Adipose tissue (tissue), 3 donors: ENCODE results near the gene CNTNAP5. TPM values are rescaled to one million over a fixed set of nuclear protein-coding genes. Genes with fewer than 3 reads are reported as not detected.
"Not testable (repeated sequence)": the region's sequence is repeated elsewhere in the genome, so short reads cannot be mapped to it uniquely, and the experiment has no call there.

Experiments used
- H3K27ac ChIP-seq: one replicate; pipeline ENCODE4 v1.5.1; 2013; ENCODE audit warnings: low read depth, low read length
- WGBS, 3 donors: extraction: QIAGEN DNeasy Blood & Tissue Kit; methylation state at CpG; one replicate each; pipeline ENCODE4 v1.1.7; 2013; 5-methylcytosine and 5-hydroxymethylcytosine counted together
- polyA plus RNA-seq, 3 donors: library from polyadenylated mRNA; stranded (reverse); fragments of 200-250 nt; gene quantifications; one replicate each; pipeline ENCODE4 v1.2.3, GENCODE V29; 2013
- donor health status: healthy with polysubstance abuse.
- donor health status: Bipolar disorder and iron deficiency.
- donor health status: healthy.

The CNTNAP5 gene
- polyA plus RNA-seq, 3 donors: 0.10 TPM; not detected in 2

GRCh38 chr2:124339709-124340108, 314.6 kb downstream of the CNTNAP5 start:
- 75 to 80% (median 76%) methylated on average over 2 of the region's 2 CpGs for WGBS, 3 donors
- H3K27ac ChIP-seq: no peak overlapping the region

- H3K27ac ChIP-seq: no peak overlapping the region
- WGBS, 3 donors: 64 to 82% (median 74%) methylated on average over 4 of the region's 4 CpGs
Observed at GRCh38 chr2:124343827-124344498, 318.9 kb downstream of the CNTNAP5 start.

DNA sequence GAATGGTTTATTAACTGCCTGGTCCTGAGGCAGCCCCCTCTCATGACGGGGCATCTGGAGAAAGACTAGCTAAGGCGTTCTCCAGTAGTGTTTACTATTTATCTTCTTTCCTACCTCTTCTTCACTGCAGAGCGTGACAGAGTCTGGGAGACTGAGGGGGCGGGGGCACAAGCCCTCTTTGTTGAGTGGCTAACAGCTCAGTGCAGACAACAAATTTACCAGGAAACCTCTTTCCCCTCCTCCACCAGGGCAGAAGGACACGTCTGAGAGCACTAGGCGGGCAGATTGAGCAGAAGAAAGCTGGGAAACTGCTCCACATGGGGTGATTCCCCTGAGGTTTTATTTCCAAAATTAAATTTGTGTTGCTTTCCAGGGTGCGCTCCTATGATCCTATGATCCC, 322.1 kb downstream of the CNTNAP5 start:
- WGBS, 3 donors: 52 to 76% (median 62%) methylated on average over 7 of the region's 7 CpGs
- H3K27ac ChIP-seq: no peak overlapping the region

DNA sequence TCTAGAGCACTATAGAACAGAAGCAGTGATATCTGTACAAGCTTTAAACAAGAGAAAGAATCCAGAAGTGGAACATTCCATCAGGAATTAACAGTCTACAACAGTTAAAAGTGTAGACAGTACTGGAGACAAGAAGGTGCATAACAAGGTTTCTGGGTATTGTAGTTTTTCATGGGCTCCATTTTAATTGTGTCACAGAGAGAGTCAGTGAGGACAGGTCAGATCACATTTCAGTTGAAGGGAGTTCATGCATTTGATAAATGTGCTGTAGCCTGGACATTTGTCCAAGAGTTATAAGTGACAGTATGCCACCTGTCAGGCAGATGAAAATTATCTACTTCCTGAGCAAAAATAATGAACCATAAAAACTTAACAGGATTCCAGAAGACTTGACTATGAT, 328.6 kb downstream of the CNTNAP5 start:
- no peak overlapping the region for H3K27ac ChIP-seq

DNA sequence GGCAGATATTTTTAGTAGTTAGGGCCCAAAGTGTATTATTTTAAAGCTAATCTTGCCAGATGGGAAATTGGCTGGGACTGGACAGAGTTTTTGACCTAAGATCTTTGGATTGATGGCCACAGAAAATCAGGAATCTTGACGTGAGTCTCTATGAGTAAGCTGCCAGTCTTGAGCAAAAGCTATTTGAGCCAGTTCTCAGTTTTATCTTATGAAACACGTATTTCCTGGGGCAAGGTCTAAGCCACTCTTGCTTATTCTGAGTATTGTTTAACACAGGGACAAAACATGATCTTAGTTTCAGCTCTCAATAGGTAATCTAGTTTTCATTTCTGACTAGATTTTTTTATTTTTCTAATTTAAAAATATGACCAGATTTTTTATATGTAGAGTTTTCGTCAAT, 329.4 kb downstream of the CNTNAP5 start:
- no peak overlapping the region for H3K27ac ChIP-seq
- 59 to 67% (median 63%) methylated on average over 3 of the region's 3 CpGs for WGBS, 3 donors

DNA sequence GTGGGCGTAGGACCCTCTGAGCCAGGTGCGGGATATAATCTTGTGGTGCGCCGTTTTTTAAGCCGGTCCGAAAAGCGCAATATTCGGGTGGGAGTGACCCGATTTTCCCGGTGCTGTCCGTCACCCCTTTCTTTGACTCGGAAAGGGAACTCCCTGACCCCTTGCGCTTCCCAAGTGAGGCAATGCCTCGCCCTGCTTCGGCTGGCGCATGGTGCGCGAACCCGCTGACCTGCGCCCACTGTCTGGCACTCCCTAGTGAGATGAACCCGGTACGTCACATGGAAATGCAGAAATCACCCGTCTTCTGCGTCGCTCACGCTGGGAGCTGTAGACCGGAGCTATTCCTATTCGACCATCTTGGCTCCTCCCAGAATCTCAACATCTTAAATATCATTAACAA, 336.9 kb downstream of the CNTNAP5 start:
- 93 to 98% (median 96%) methylated on average over 26 to 28 of the region's 28 CpGs for WGBS, 3 donors
- H3K27ac ChIP-seq: not testable (repeated sequence)

- WGBS, 3 donors: 76 to 91% (median 87%) methylated on average over 4 of the region's 4 CpGs
- no peak overlapping the region for H3K27ac ChIP-seq
Observed at GRCh38 chr2:124369181-124369580, 344.1 kb downstream of the CNTNAP5 start.

DNA sequence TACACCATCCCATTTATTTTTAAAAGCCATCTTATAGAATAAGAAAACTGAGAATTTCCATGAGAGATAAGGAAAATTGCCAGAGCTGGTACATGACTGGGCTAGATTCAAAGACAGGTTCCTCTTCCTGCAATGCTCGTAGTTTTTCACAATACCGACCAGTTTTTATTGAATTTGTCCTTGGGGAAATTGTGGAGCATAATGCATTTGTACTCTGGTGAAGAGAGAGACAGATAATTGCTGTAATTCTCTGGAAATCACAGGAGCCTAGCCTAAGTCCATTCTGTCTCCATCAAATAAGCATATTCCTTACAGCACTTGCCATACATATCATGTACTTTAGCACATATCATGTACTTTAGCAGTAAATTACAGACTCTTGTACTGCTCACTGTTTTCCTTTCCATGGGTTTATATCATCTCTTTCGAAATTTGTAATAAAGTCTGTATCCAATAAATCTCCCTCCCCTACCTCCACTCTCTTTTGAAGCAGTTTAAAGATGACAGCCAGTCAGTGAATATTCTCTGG, 355.2 kb downstream of the CNTNAP5 start:
- 61 to 63% (median 62%) methylated on average over 3 of the region's 3 CpGs for WGBS, 3 donors
- H3K27ac ChIP-seq: no peak overlapping the region

GRCh38 chr2:124382067-124382618, 357.1 kb downstream of the CNTNAP5 start:
- H3K27ac ChIP-seq: no peak overlapping the region
- WGBS, 3 donors: 73 to 89% (median 89%) methylated on average over 1 of the region's 1 CpG

DNA sequence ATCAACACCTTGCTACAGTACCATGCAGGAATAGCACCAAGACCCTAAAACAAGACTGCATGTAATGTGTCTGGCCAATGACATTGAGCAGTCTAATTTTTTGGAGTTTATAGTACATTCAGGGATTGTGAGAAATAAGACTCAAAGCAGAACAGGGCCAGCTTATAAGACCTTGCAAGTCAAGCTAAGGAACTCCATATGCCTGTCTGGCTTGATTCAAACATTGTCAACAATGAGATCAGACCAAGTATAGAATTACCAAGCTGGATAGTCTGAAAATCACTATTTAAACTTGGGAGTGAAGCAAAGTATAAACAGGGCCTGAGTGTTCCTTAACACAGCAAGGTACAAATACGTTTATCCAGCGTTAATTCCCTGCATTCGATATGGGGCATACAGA, 370.9 kb downstream of the CNTNAP5 start:
- 51 to 75% (median 57%) methylated on average over 3 of the region's 3 CpGs for WGBS, 3 donors
- H3K27ac ChIP-seq: no peak overlapping the region

DNA sequence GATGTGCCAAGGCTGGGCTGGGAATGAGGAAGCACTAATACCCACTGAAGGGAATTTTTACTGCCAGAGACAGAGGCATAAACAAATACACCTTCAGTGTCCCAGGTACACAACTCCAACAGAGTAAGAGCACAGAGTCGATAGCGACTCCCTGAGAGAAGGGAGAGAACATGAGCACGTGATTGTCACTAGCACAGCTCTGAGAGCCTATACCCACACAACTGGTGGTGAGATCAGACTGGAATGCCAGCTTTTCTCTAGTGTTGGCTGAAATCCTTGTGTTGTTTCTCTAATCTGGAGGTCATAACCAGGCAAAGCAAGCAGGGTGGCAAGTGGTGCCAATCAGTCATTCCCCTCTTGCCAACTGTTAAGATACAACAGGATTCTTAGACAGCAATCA, 377.2 kb downstream of the CNTNAP5 start:
- 65 to 88% (median 81%) methylated on average over 3 of the region's 3 CpGs for WGBS, 3 donors
- H3K27ac ChIP-seq: no peak overlapping the region

DNA sequence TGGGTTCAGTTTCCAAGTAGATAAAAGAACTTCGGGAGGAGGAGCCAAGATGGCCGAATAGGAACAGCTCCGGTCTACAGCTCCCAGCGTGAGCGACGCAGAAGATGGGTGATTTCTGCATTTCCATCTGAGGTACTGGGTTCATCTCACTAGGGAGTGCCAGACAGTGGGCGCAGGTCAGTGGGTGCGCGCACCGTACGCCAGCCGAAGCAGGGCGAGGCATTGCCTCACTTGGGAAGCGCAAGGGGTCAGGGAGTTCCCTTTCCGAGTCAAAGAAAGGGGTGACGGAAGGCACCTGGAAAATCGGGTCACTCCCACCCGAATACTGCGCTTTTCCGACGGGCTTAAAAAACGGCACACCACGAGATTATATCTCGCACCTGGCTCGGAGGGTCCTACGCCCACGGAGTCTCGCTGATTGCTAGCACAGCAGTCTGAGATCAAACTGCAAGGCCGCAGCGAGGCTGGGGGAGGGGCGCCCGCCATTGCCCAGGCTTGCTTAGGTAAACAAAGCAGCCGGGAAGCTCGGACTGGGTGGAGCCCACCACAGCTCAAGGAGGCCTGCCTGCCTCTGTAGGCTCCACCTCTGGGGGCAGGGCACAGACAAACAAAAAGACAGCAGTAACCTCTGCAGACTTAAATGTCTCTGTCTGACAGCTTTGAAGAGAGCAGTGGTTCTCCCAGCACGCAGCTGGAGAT, 382.9 kb downstream of the CNTNAP5 start:
- not testable (repeated sequence) for H3K27ac ChIP-seq
- WGBS, 3 donors: 80 to 86% (median 85%) methylated on average over 16 to 29 of the region's 35 CpGs

DNA sequence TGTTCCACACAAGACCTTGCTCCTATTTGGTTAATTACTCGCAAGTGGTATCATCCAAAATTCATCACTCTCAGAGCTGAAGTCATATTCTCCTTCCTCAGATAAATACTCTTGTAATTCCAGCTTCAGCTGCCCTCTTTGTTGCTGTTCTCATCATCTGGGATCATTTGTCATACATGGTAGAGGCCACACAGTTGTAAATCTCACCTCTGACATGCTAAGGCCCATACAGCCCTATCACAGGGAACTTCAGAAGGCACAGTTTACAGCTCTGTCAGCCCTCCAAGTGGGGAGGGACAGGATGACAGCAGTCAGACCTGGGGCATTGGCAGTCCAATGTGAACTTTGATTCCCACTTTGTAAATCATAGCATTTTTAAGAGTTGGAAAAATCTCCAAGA, 399.0 kb downstream of the CNTNAP5 start:
- no peak overlapping the region for H3K27ac ChIP-seq
- 74 to 95% (median 94%) methylated on average over 1 of the region's 1 CpG for WGBS, 3 donors

DNA sequence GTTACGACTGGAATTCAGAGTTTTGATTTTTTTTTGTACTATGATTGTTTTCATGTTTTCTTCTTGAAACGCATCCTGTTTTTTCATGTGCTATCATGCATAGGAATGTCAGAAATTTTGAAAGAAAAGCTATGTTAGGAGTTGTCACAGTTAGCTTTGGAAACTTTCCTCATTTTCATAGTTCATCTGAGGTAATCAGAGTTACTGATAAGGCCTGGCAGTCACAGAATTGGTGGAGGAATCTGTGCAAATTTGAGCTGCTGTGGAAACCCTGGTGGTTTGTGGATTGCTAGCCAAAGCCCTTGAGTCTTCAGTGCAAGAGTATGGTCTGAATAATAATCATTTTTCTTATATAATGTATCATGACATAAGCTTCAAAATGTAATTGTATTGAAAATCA, 401.0 kb downstream of the CNTNAP5 start:
- no peak overlapping the region for H3K27ac ChIP-seq
- WGBS, 3 donors: 65 to 76% (median 72%) methylated on average over 2 of the region's 2 CpGs

- H3K27ac ChIP-seq: no peak overlapping the region
- WGBS, 3 donors: 64 to 76% (median 69%) methylated on average over 2 of the region's 2 CpGs
Observed at GRCh38 chr2:124426625-124427024, 401.5 kb downstream of the CNTNAP5 start.

- no peak overlapping the region for H3K27ac ChIP-seq
- WGBS, 3 donors: 67 to 71% (median 71%) methylated on average over 1 of the region's 1 CpG
Observed at GRCh38 chr2:124437811-124438210, 412.7 kb downstream of the CNTNAP5 start.

GRCh38 chr2:124450481-124450880, 425.4 kb downstream of the CNTNAP5 start:
- 35 to 58% (median 42%) methylated on average over 2 of the region's 2 CpGs for WGBS, 3 donors
- H3K27ac ChIP-seq: no peak overlapping the region

GRCh38 chr2:124476291-124476690, 451.2 kb downstream of the CNTNAP5 start:
- WGBS, 3 donors: 81 to 96% (median 93%) methylated on average over 2 of the region's 2 CpGs
- H3K27ac ChIP-seq: no peak overlapping the region

DNA sequence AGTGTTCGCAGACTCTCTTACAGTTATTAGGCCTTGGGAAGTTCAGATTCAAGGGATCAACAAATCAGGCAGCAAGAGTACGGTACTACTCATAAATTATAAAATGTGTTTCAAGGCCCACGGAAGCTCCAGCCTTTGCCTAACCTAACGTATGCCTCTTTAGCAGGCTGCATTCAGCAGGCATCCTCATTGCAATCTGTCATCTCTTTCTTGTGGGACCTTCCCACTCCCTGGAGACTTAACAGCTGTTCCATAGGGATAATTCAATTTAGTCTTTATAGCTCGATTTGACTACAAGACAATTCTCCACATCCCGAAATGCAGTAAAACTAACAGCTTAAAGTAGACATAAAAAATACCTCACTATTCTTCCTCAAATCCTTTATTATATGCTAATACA, 453.7 kb downstream of the CNTNAP5 start:
- H3K27ac ChIP-seq: no peak overlapping the region
- 73 to 79% (median 77%) methylated on average over 6 of the region's 6 CpGs for WGBS, 3 donors

- H3K27ac ChIP-seq: no peak overlapping the region
- WGBS, 3 donors: 19 to 33% (median 30%) methylated on average over 4 of the region's 4 CpGs
Observed at GRCh38 chr2:124480958-124481357, 455.9 kb downstream of the CNTNAP5 start.
